Activated CD8-positive, alpha-beta T cell treated with anti-CD3 and anti-CD28 coated beads for 36 hours (primary cell): ENCODE data around the gene TLR9. TPM values are rescaled to one million over a fixed set of nuclear protein-coding genes. Genes with fewer than 3 reads are reported as not detected.
A peak's percentile ranks its signal among the peaks of the same experiment; 100 is the strongest.

Experiments used
- ATAC-seq: fragments of 200-7000 bp; cut with Tn5 transposase; one replicate; pipeline ENCODE4 v1.10.0; 2021; ENCODE audit warnings: mild to moderate bottlenecking, moderate library complexity
- CTCF ChIA-PET: fragments of 350-600 bp; sonication (Branson Sonifier 250); formaldehyde crosslinking; loops from one replicate; lab custom pipeline; 2021; ENCODE audit warnings: antibody characterized with exemption; lab: Charles Lee
- POLR2A ChIA-PET: fragments of 350-600 bp; sonication (Branson Sonifier 250); formaldehyde crosslinking; loops from one replicate; lab custom pipeline; 2021; ENCODE audit warnings: antibody characterized with exemption; lab: Charles Lee
- DNase-seq: peaks from one replicate; pipeline ENCODE4 v3.0.0-alpha.2; 2020
- H3K27ac Mint-ChIP-seq: one replicate; pipeline ENCODE4 v1.8.0; 2021; ENCODE audit warnings: mild to moderate bottlenecking, mixed read lengths
- H3K27me3 Mint-ChIP-seq: one replicate; pipeline ENCODE4 v1.8.0; 2021; ENCODE audit warnings: mixed read lengths
- H3K36me3 Mint-ChIP-seq: one replicate; pipeline ENCODE4 v1.8.0; 2021; ENCODE audit warnings: low read depth, mixed read lengths
- H3K4me1 Mint-ChIP-seq: one replicate; pipeline ENCODE4 v1.8.0; 2021; ENCODE audit warnings: low read depth, mixed read lengths
- H3K4me3 Mint-ChIP-seq: one replicate; pipeline ENCODE4 v1.8.0; 2021; ENCODE audit warnings: mild to moderate bottlenecking, moderate library complexity, mixed read lengths
- H3K9me3 Mint-ChIP-seq: one replicate; pipeline ENCODE4 v1.8.0; 2021; ENCODE audit warnings: mixed read lengths
- CTCF ChIP-seq: fragments of 200-600 bp; IDR thresholded peaks from one replicate; pipeline ENCODE4 v1.8.0; 2022; ENCODE audit warnings: antibody characterized with exemption, mild to moderate bottlenecking
- intact Hi-C: fragments of 100-400 bp; cut with micrococcal nuclease; formaldehyde crosslinking; loops from one replicate; pipeline ENCODE4 v1.10.0; 2022
- total RNA-seq, 2 experiments: library from RNA; stranded (reverse); gene quantifications; one replicate each; pipeline ENCODE4 v1.2.3, GENCODE V29; 2021

The TLR9 gene
- total RNA-seq, 2 experiments from 2014 or later = 2.0 TPM

- Mint-ChIP-seq H3K9me3 (no peaks in the 10 kb centered on the region), H3K4me1 (peaks cover 18% of the 10 kb centered on the region), H3K27me3 (no peaks in the 10 kb centered on the region), H3K27ac (no peak overlapping the region), H3K4me3 (no peak overlapping the region), H3K36me3 (peaks cover 61% of the 10 kb centered on the region)
- no peak for ATAC-seq
- DNase-seq = no peak
- POLR2A ChIA-PET = interaction anchor here (1.1 kb wide), 1 partner anchor 80 kb away, joined by 3 read pairs; no protein-coding TSS in a partner anchor
- TF ChIP-seq CTCF = no peak
- intact Hi-C loops = no loop called here
- CTCF ChIA-PET = interaction anchor here (0.9 to 6.7 kb wide), 6 partner anchors 12 to 208 kb away, joined by 3 to 39 read pairs (median 4); no protein-coding TSS in a partner anchor
Observed at GRCh38 chr3:52208556-52208955, 16.9 kb downstream of the TLR9 start.

- intact Hi-C loops = no loop called here
- Mint-ChIP-seq H3K4me1 (peaks cover 37% of the 10 kb centered on the region), H3K36me3 (peaks cover 70% of the 10 kb centered on the region), H3K27me3 (no peaks in the 10 kb centered on the region), H3K9me3 (no peaks in the 10 kb centered on the region), H3K4me3 (no peak overlapping the region), H3K27ac (peak overlapping the region; percentile 26)
- ATAC-seq (no peak), DNase-seq (no peak)
- ChIA-PET POLR2A (interaction anchor here (0.9 to 2.2 kb wide), 4 partner anchors 11 to 17 kb away, joined by 3 to 12 read pairs (median 7); no protein-coding TSS in a partner anchor), CTCF (interaction anchor here (1.0 to 6.6 kb wide), 7 partner anchors 9 to 206 kb away, joined by 3 to 71 read pairs (median 5); no protein-coding TSS in a partner anchor)
- TF ChIP-seq CTCF = no peak
Observed at GRCh38 chr3:52205727-52206372, 19.6 kb downstream of the TLR9 start.

GRCh38 chr3:52204337-52205073 lies 20.9 kb downstream of the TLR9 start:
- Mint-ChIP-seq H3K9me3 (no peaks in the 10 kb centered on the region), H3K4me1 (peaks cover 43% of the 10 kb centered on the region), H3K27me3 (no peaks in the 10 kb centered on the region), H3K36me3 (peaks cover 70% of the 10 kb centered on the region), H3K27ac (peak overlapping the region; percentile 30), H3K4me3 (no peak overlapping the region)
- ChIA-PET POLR2A (interaction anchor here (1.3 to 2.2 kb wide), 3 partner anchors 13 to 18 kb away, joined by 3 to 12 read pairs (median 10); no protein-coding TSS in a partner anchor), CTCF (interaction anchor here (0.9 to 6.6 kb wide), 5 partner anchors 15 to 135 kb away, joined by 3 to 71 read pairs (median 5); no protein-coding TSS in a partner anchor)
- intact Hi-C loops = no loop called here
- TF ChIP-seq CTCF = no peak
- peak; percentile 75 for ATAC-seq
- DNase-seq = peak; percentile 69

GRCh38 chr3:52203701-52204100 lies 21.7 kb downstream of the TLR9 start:
- peaks cover 51% of the 10 kb centered on the region for H3K4me1 Mint-ChIP-seq
- intact Hi-C loops = no loop called here
- peaks cover 73% of the 10 kb centered on the region for H3K36me3 Mint-ChIP-seq

More at GRCh38 chr3:52203701-52204100, 21.7 kb downstream of the TLR9 start:
- no peaks in the 10 kb centered on the region for H3K27me3 Mint-ChIP-seq
- no peak for TF ChIP-seq CTCF
- no peak overlapping the region for H3K27ac Mint-ChIP-seq
- no peak for DNase-seq
- ChIA-PET POLR2A (interaction anchor here (2.2 kb wide), 1 partner anchor 13 kb away, joined by 12 read pairs; no protein-coding TSS in a partner anchor), CTCF (interaction anchor here (1.2 to 6.6 kb wide), 2 partner anchors 15 to 135 kb away, joined by 3 to 71 read pairs; no protein-coding TSS in a partner anchor)
- H3K9me3 Mint-ChIP-seq = no peaks in the 10 kb centered on the region
- no peak overlapping the region for H3K4me3 Mint-ChIP-seq
- ATAC-seq = no peak
